Astrocyte (in vitro differentiated cells and primary cell): Measurements from ENCODE around the gene PLSCR2. TPM values are rescaled to one million over a fixed set of nuclear protein-coding genes. Genes with fewer than 3 reads are reported as not detected.

Experiments
- DNase-seq: peaks from one replicate; pipeline ENCODE4 v3.0.0-alpha.2; 2010; ENCODE audit warnings: low read depth
- FAIRE-seq: peaks from 2 replicates; lab custom pipeline; 2011; peaks lifted over from hg19 to GRCh38; lab: Jason Lieb, UNC
- H2AFZ ChIP-seq: 2 replicates; pipeline ENCODE4 v1.6.0; 2012; ENCODE audit warnings: low read depth, low read length, inconsistent platforms
- H3K27ac ChIP-seq: 2 replicates; pipeline ENCODE4 v1.5.1; 2011; ENCODE audit warnings: low read depth, low read length, inconsistent platforms
- H3K27me3 ChIP-seq: 2 replicates; pipeline ENCODE4 v1.6.0; 2011; ENCODE audit warnings: low read length, inconsistent platforms; ENCODE audit not compliant: insufficient read depth
- H3K36me3 ChIP-seq: 2 replicates; pipeline ENCODE4 v1.5.1; 2011; ENCODE audit warnings: low read length, inconsistent platforms; ENCODE audit not compliant: insufficient read depth
- H3K4me1 ChIP-seq: 2 replicates; pipeline ENCODE4 v1.5.1; 2011; ENCODE audit warnings: low read length, inconsistent platforms; ENCODE audit not compliant: insufficient read depth
- H3K4me2 ChIP-seq: 2 replicates; pipeline ENCODE4 v1.6.0; 2012; ENCODE audit warnings: low read length, inconsistent platforms
- H3K4me3 ChIP-seq: 2 replicates; pipeline ENCODE4 v1.5.1; 2011; ENCODE audit warnings: low read depth, mild to moderate bottlenecking, low read length, inconsistent platforms; ENCODE audit not compliant: insufficient read depth
- H3K79me2 ChIP-seq: 2 replicates; pipeline ENCODE4 v1.6.0; 2012; ENCODE audit warnings: mild to moderate bottlenecking, low read length, inconsistent platforms; ENCODE audit not compliant: insufficient read depth
- H3K9ac ChIP-seq: 2 replicates; pipeline ENCODE4 v1.6.0; 2012; ENCODE audit warnings: mild to moderate bottlenecking, low read length, inconsistent platforms
- H3K9me3 ChIP-seq: 2 replicates; pipeline ENCODE4 v1.5.1; 2012; ENCODE audit warnings: low read depth, mild to moderate bottlenecking, low read length, inconsistent platforms; ENCODE audit not compliant: insufficient read depth
- H4K20me1 ChIP-seq: 2 replicates; pipeline ENCODE4 v1.6.0; 2012; ENCODE audit warnings: low read length, inconsistent platforms; ENCODE audit not compliant: insufficient read depth
- H3K27ac Mint-ChIP-seq: one replicate; pipeline ENCODE4 v1.8.0; 2021; ENCODE audit warnings: mild to moderate bottlenecking, mixed read lengths; ENCODE audit not compliant: unreplicated experiment
- H3K27me3 Mint-ChIP-seq: one replicate; pipeline ENCODE4 v1.8.0; 2021; ENCODE audit warnings: low read depth, mixed read lengths; ENCODE audit not compliant: unreplicated experiment
- H3K36me3 Mint-ChIP-seq: one replicate; pipeline ENCODE4 v1.8.0; 2021; ENCODE audit warnings: low read depth, mixed read lengths; ENCODE audit not compliant: unreplicated experiment
- H3K4me1 Mint-ChIP-seq: one replicate; pipeline ENCODE4 v1.8.0; 2021; ENCODE audit warnings: low read depth, mixed read lengths; ENCODE audit not compliant: unreplicated experiment
- H3K4me3 Mint-ChIP-seq: one replicate; pipeline ENCODE4 v1.8.0; 2021; ENCODE audit warnings: mild to moderate bottlenecking, moderate library complexity, mixed read lengths; ENCODE audit not compliant: unreplicated experiment
- H3K9me3 Mint-ChIP-seq: one replicate; pipeline ENCODE4 v1.8.0; 2021; ENCODE audit warnings: mild to moderate bottlenecking, mixed read lengths; ENCODE audit not compliant: unreplicated experiment
- CTCF ChIP-seq: IDR thresholded peaks from 2 replicates; pipeline ENCODE4 v1.5.1; 2011; ENCODE audit warnings: low read depth, mild to moderate bottlenecking, inconsistent platforms, low read length, moderate library complexity; ENCODE audit not compliant: insufficient read depth
- EZH2 ChIP-seq: IDR thresholded peaks from 2 replicates; pipeline ENCODE4 v1.6.1; 2012; ENCODE audit warnings: mild to moderate bottlenecking, low read length, inconsistent platforms; ENCODE audit not compliant: insufficient read depth
- total RNA-seq: library from RNA; stranded (reverse); gene quantifications from 2 replicates; pipeline ENCODE4 v1.2.1, GENCODE V29; 2021

Gene PLSCR2
- total RNA-seq, 1 donor from 2014 or later, result not detected

GRCh38 chr3:146493221-146493620 is 23.9 kb upstream of the PLSCR2 start:
- H3K9ac ChIP-seq, result no peak overlapping the region
- no peaks in the 10 kb centered on the region for H4K20me1 ChIP-seq
- Mint-ChIP-seq H3K27ac (no peak overlapping the region), H3K36me3 (no peaks in the 10 kb centered on the region), H3K27me3 (no peaks in the 10 kb centered on the region), H3K4me3 (no peak overlapping the region), H3K9me3 (peaks cover 7% of the 10 kb centered on the region), H3K4me1 (peaks cover 12% of the 10 kb centered on the region)
- TF ChIP-seq CTCF (no peak), EZH2 (no peak)
- H3K27me3 ChIP-seq, result no peaks in the 10 kb centered on the region
- H3K4me1 ChIP-seq, result no peaks in the 10 kb centered on the region
- no peak overlapping the region for H3K27ac ChIP-seq
- no peaks in the 10 kb centered on the region for H3K36me3 ChIP-seq
- no peak overlapping the region for H2AFZ ChIP-seq
- H3K4me3 ChIP-seq, result no peak overlapping the region
- FAIRE-seq (no peak), DNase-seq (peak; percentile 46)
- no peaks in the 10 kb centered on the region for H3K9me3 ChIP-seq
- H3K79me2 ChIP-seq, result no peaks in the 10 kb centered on the region
- no peak overlapping the region for H3K4me2 ChIP-seq

DNA sequence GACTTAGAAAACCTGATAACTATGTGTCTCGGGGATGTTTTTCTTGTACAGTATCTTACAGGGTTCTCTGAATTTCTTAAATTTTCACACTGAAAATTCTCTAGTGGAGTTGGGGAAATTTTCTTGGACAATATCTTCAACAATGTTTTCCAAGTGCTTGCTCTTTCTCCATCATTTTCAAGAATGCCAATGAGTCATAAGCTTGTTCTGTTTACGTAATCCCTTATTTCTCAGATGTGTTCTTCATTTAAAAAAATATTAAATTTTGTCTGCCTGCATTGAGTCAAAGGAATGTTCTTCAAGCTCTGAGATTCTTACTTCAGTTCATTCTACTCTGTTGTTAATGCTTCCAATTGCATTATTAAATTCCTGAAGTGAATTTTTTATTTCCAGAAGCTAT is 21.9 kb upstream of the PLSCR2 start:
- Mint-ChIP-seq H3K27me3 (no peaks in the 10 kb centered on the region), H3K36me3 (no peaks in the 10 kb centered on the region), H3K27ac (no peak overlapping the region), H3K4me3 (no peak overlapping the region), H3K4me1 (peaks cover 9% of the 10 kb centered on the region), H3K9me3 (peaks cover 3% of the 10 kb centered on the region)
- H3K36me3 ChIP-seq, result no peaks in the 10 kb centered on the region
- no peak overlapping the region for H3K27ac ChIP-seq
- TF ChIP-seq EZH2, result no peak
- H3K27me3 ChIP-seq, result no peaks in the 10 kb centered on the region
- DNase-seq, result no peak
- H3K4me3 ChIP-seq, result no peak overlapping the region
- no peaks in the 10 kb centered on the region for H3K4me1 ChIP-seq
- H3K9me3 ChIP-seq, result no peaks in the 10 kb centered on the region
- H4K20me1 ChIP-seq, result no peaks in the 10 kb centered on the region
- H3K4me2 ChIP-seq, result no peak overlapping the region
- no peaks in the 10 kb centered on the region for H3K79me2 ChIP-seq
- no peak overlapping the region for H2AFZ ChIP-seq
- FAIRE-seq, result peak; percentile 13
- no peak overlapping the region for H3K9ac ChIP-seq

DNA sequence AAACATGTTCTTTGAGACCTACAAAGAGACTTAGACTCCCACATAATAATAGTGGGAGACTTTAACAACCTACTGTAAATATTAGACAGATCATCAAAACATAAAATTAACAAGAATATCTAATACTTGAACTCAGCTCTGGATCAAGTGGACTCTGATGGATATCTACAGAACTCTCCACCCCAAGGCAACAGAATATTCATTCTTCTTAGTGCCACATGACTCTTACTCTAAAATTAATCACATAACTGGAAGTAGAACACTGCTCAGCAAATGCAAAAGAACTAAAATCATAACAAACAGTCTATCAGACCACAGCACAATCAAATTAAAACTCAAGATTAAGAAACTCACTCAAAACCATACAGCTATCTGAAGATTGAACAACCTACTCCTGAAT is 15.9 kb upstream of the PLSCR2 start:
- Histone ChIP-seq H3K4me1 (no peaks in the 10 kb centered on the region), H3K9ac (no peak overlapping the region), H3K36me3 (no peaks in the 10 kb centered on the region), H4K20me1 (no peaks in the 10 kb centered on the region), H3K27ac (no peak overlapping the region), H3K4me3 (no peak overlapping the region), H3K4me2 (no peak overlapping the region), H3K79me2 (no peaks in the 10 kb centered on the region), H2AFZ (no peak overlapping the region), H3K9me3 (no peaks in the 10 kb centered on the region), H3K27me3 (no peaks in the 10 kb centered on the region)
- H3K9me3 Mint-ChIP-seq, result peaks cover 2% of the 10 kb centered on the region
- FAIRE-seq (no peak), DNase-seq (no peak)
- H3K4me1 Mint-ChIP-seq, result no peaks in the 10 kb centered on the region
- TF ChIP-seq CTCF, result no peak
- no peak for TF ChIP-seq EZH2
- no peaks in the 10 kb centered on the region for H3K36me3 Mint-ChIP-seq
- H3K4me3 Mint-ChIP-seq, result no peak overlapping the region
- no peaks in the 10 kb centered on the region for H3K27me3 Mint-ChIP-seq
- no peak overlapping the region for H3K27ac Mint-ChIP-seq
